ENCODE data around the gene DTNBP1.

Gene DTNBP1

GRCh38 chr6:15503346-15503680 is 159.5 kb downstream of the DTNBP1 start:
- no peak for TF ChIP-seq CTCF (IDR thresholded peaks at IDR 0.05; ENCODE audit: borderline replicate concordance, control extremely low read depth, extremely low read depth, insufficient read depth, missing control alignments)
- no peak for DNase-seq (ENCODE audit: low spot score)
- in situ Hi-C loops (cut with MboI; ENCODE audit: low sequenced_read_pairs, unreplicated experiment): loop anchor here (25.0 kb wide), 1 partner anchor 684 kb away; no protein-coding TSS in a partner anchor

GRCh38 chr6:15502446-15503345 is 160.1 kb downstream of the DTNBP1 start:
- DNase-seq (ENCODE audit: low spot score): no peak
- TF ChIP-seq CTCF (IDR thresholded peaks at IDR 0.05; ENCODE audit: borderline replicate concordance, control extremely low read depth, extremely low read depth, insufficient read depth, missing control alignments): no peak
- in situ Hi-C loops (cut with MboI; ENCODE audit: low sequenced_read_pairs, unreplicated experiment): loop anchor here (25.0 kb wide), 1 partner anchor 685 kb away; no protein-coding TSS in a partner anchor

GRCh38 chr6:15501826-15502445 is 160.9 kb downstream of the DTNBP1 start:
- in situ Hi-C loops (cut with MboI; ENCODE audit: low sequenced_read_pairs, unreplicated experiment): loop anchor here (25.0 kb wide), 1 partner anchor 685 kb away; no protein-coding TSS in a partner anchor
- no peak for DNase-seq (ENCODE audit: low spot score)

GRCh38 chr6:15500901-15501825 is 161.7 kb downstream of the DTNBP1 start:
- in situ Hi-C loops (cut with MboI; ENCODE audit: low sequenced_read_pairs, unreplicated experiment): loop anchor here (25.0 kb wide), 1 partner anchor 686 kb away; no protein-coding TSS in a partner anchor
- TF ChIP-seq CTCF (IDR thresholded peaks at IDR 0.05; ENCODE audit: borderline replicate concordance, control extremely low read depth, extremely low read depth, insufficient read depth, missing control alignments): no peak
- DNase-seq (ENCODE audit: low spot score): no peak

More at GRCh38 chr6:15501826-15502445, 160.9 kb downstream of the DTNBP1 start:
- no peak for TF ChIP-seq CTCF (IDR thresholded peaks at IDR 0.05; ENCODE audit: borderline replicate concordance, control extremely low read depth, extremely low read depth, insufficient read depth, missing control alignments)

- no peak for TF ChIP-seq CTCF (IDR thresholded peaks at IDR 0.05; ENCODE audit: borderline replicate concordance, control extremely low read depth, extremely low read depth, insufficient read depth, missing control alignments)
- in situ Hi-C loops (cut with MboI; ENCODE audit: low sequenced_read_pairs, unreplicated experiment): loop anchor here (25.0 kb wide), 1 partner anchor 687 kb away; no protein-coding TSS in a partner anchor
- DNase-seq (ENCODE audit: low spot score): no peak
Observed at GRCh38 chr6:15500078-15500740, 162.6 kb downstream of the DTNBP1 start.

Measured in GM13976 (cell line).